H54 (cell line): ENCODE data around the gene FAM13A.
"Not testable (repeated sequence)": the region's sequence is repeated elsewhere in the genome, so short reads cannot be mapped to it uniquely, and the experiment has no call there.

Experiments
- DNase-seq: peaks from one replicate; pipeline ENCODE4 v3.0.0; 2011; ENCODE audit warnings: low spot score, mixed read lengths; ENCODE audit not compliant: insufficient read length
- FAIRE-seq: peaks from 3 replicates; lab custom pipeline; 2011; peaks lifted over from hg19 to GRCh38; lab: Jason Lieb, UNC
- POLR2A ChIP-seq: IDR thresholded peaks from 2 replicates; pipeline ENCODE4 v1.6.1; 2011; ENCODE audit warnings: low read depth, mild to moderate bottlenecking, low read length

FAM13A gene

GRCh38 chr4:88999392-88999930, 57.5 kb downstream of the FAM13A start:
- TF ChIP-seq POLR2A = no peak
- DNase-seq = no peak
- no peak for FAIRE-seq

GRCh38 chr4:88998891-88999290, 58.1 kb downstream of the FAM13A start:
- no peak for DNase-seq
- no peak for FAIRE-seq

GRCh38 chr4:88998001-88998400, 59.0 kb downstream of the FAM13A start:
- no peak for DNase-seq
- no peak for TF ChIP-seq POLR2A
- FAIRE-seq = no peak

More at GRCh38 chr4:88998891-88999290, 58.1 kb downstream of the FAM13A start:
- TF ChIP-seq POLR2A = no peak

- TF ChIP-seq POLR2A = no peak
- DNase-seq = no peak
- no peak for FAIRE-seq
These were observed 61.1 kb downstream of the FAM13A start for GRCh38 chr4:88995874-88996273.

- DNase-seq, FAIRE-seq: not testable (repeated sequence)
These were observed 61.7 kb downstream of the FAM13A start for GRCh38 chr4:88995257-88995656.

GRCh38 chr4:88993246-88993645, 63.7 kb downstream of the FAM13A start:
- DNase-seq = no peak
- TF ChIP-seq POLR2A = no peak
- FAIRE-seq = no peak

GRCh38 chr4:88991746-88992145, 65.2 kb downstream of the FAM13A start:
- TF ChIP-seq POLR2A = no peak
- DNase-seq (no peak), FAIRE-seq (no peak)

- FAIRE-seq (no peak), DNase-seq (no peak)
- TF ChIP-seq POLR2A = no peak
These were observed 67.0 kb downstream of the FAM13A start for GRCh38 chr4:88989990-88990389.

GRCh38 chr4:88985088-88985773, 71.8 kb downstream of the FAM13A start:
- FAIRE-seq (no peak), DNase-seq (no peak)
- no peak for TF ChIP-seq POLR2A

- TF ChIP-seq POLR2A = no peak
- DNase-seq (no peak), FAIRE-seq (no peak)
These were observed 74.2 kb downstream of the FAM13A start for GRCh38 chr4:88982757-88983156.

- no peak for DNase-seq
- FAIRE-seq = no peak
- no peak for TF ChIP-seq POLR2A
These were observed 75.0 kb downstream of the FAM13A start for GRCh38 chr4:88981993-88982392.

- DNase-seq (no peak), FAIRE-seq (no peak)
- no peak for TF ChIP-seq POLR2A
These were observed 75.4 kb downstream of the FAM13A start for GRCh38 chr4:88981556-88981955.

GRCh38 chr4:88979276-88979675, 77.7 kb downstream of the FAM13A start:
- TF ChIP-seq POLR2A = no peak
- DNase-seq = no peak
- FAIRE-seq = no peak

GRCh38 chr4:88976775-88977035, 80.3 kb downstream of the FAM13A start:
- no peak for FAIRE-seq
- no peak for TF ChIP-seq POLR2A
- no peak for DNase-seq

GRCh38 chr4:88975958-88976774, 80.8 kb downstream of the FAM13A start:
- DNase-seq (no peak), FAIRE-seq (no peak)
- TF ChIP-seq POLR2A = no peak

- FAIRE-seq (no peak), DNase-seq (no peak)
- no peak for TF ChIP-seq POLR2A
These were observed 85.4 kb downstream of the FAM13A start for GRCh38 chr4:88971536-88971935.
